Loucy (cell line): ENCODE results near the gene FBLN5.
"Not testable (repeated sequence)": the region's sequence is repeated elsewhere in the genome, so short reads cannot be mapped to it uniquely, and the experiment has no call there.

Experiments used
- EZH2phosphoT487 ChIP-seq: fragments of 200-600 bp; IDR thresholded peaks from 2 replicates; pipeline ENCODE4 v1.6.1; 2018; ENCODE audit warnings: antibody characterized with exemption, mild to moderate bottlenecking, moderate library complexity, borderline replicate concordance
- TF ChIP-seq, protein P1 (sequence below): fragments of 200-600 bp; sonication (generic); conservative IDR thresholded peaks from 2 replicates; pipeline ENCODE4 v1.5.1; 2014; ENCODE audit warnings: mild to moderate bottlenecking, antibody characterized with exemption, low read length

DNA sequence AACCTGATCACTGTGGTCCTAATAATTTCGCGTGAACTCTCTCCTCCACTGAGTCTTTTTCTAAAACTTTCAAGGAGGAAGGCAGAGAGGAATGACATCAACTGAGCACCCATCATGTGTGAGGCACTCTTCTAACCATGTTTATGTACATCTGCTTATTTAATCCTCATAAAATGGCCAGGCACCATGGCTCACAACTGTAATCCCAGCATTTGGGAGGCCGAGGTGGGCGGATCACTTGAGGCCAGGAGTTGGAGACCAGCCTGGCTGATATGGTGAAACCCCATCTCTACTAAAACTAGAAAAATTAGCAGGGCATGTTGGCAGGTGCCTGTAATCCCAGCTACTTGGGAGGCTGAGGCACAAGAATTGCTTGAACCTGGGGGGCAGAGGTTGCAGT is 76.1 kb downstream of the FBLN5 start:
- TF ChIP-seq, protein P1, sequence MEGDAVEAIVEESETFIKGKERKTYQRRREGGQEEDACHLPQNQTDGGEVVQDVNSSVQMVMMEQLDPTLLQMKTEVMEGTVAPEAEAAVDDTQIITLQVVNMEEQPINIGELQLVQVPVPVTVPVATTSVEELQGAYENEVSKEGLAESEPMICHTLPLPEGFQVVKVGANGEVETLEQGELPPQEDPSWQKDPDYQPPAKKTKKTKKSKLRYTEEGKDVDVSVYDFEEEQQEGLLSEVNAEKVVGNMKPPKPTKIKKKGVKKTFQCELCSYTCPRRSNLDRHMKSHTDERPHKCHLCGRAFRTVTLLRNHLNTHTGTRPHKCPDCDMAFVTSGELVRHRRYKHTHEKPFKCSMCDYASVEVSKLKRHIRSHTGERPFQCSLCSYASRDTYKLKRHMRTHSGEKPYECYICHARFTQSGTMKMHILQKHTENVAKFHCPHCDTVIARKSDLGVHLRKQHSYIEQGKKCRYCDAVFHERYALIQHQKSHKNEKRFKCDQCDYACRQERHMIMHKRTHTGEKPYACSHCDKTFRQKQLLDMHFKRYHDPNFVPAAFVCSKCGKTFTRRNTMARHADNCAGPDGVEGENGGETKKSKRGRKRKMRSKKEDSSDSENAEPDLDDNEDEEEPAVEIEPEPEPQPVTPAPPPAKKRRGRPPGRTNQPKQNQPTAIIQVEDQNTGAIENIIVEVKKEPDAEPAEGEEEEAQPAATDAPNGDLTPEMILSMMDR: not testable (repeated sequence)
- TF ChIP-seq EZH2phosphoT487: not testable (repeated sequence)
